SK-N-SH (cell line): ENCODE data around the gene LAMA1. TPM values are rescaled to one million over a fixed set of nuclear protein-coding genes. Genes with fewer than 3 reads are reported as not detected.

Experiments used
- CTCF ChIA-PET: fragments of 300-600, 350-600 bp; formaldehyde crosslinking; extraction: SDS; loops from one replicate; lab custom pipeline; 2021; lab: Yijun Ruan, JAX
- POLR2A ChIA-PET: fragments of 350-600 bp; sonication (Branson Sonifier 250); formaldehyde crosslinking; extraction: SDS; loops from one replicate; lab custom pipeline; 2020; ENCODE audit warnings: antibody characterized with exemption, inconsistent platforms; lab: Yijun Ruan, JAX
- DNase-seq: peaks from one replicate; pipeline ENCODE4 v3.0.0; 2012
- H2AFZ ChIP-seq: fragments of 200-600 bp; sonication (generic); 2 replicates; pipeline ENCODE4 v1.8.1; 2016; ENCODE audit warnings: antibody characterized with exemption, mild to moderate bottlenecking, low read depth
- H3F3A ChIP-seq: fragments of 200-600 bp; sonication (generic); replicated peaks from 2 replicates; pipeline ENCODE3; 2016; ENCODE audit warnings: antibody characterized with exemption, mild to moderate bottlenecking; ENCODE audit not compliant: insufficient read depth
- H3K27ac ChIP-seq, 2 experiments: fragments of 200-500 bp in 1 of 2; fragments of 200-600 bp in 1 of 2; sonication (Bioruptor generic) in 1 of 2; sonication (generic), shearing (Covaris generic) in 1 of 2; 2 replicates each; pipeline versions ENCODE4 v1.5.1 to v1.6.1; 2014 to 2016; ENCODE audit warnings: low read depth in 2 of 2, inconsistent platforms in 1 of 2, low read length in 1 of 2, mild to moderate bottlenecking in 1 of 2, mixed read lengths in 1 of 2
- H3K27me3 ChIP-seq: fragments of 200-600 bp; sonication (generic), shearing (Covaris generic); 2 replicates; pipeline ENCODE4 v1.6.1; 2016; ENCODE audit warnings: mixed run types; ENCODE audit not compliant: insufficient read depth
- H3K36me3 ChIP-seq, 2 experiments: fragments of 200-500 bp in 1 of 2; fragments of 200-600 bp in 1 of 2; sonication (Bioruptor generic) in 1 of 2; sonication (generic) in 1 of 2; replicated peaks in 1 of 2; 2 replicates each; pipeline versions ENCODE3 to v1.5.1; 2014 to 2016; ENCODE audit warnings: low read length in 1 of 2, mild to moderate bottlenecking in 1 of 2; ENCODE audit not compliant: insufficient read depth in 2 of 2, control insufficient read depth in 1 of 2
- H3K4me1 ChIP-seq, 2 experiments: fragments of 200-500 bp in 1 of 2; fragments of 200-600 bp in 1 of 2; sonication (Bioruptor generic) in 1 of 2; sonication (generic), shearing (Covaris generic) in 1 of 2; 2 replicates each; pipeline versions ENCODE4 v1.5.1 to v1.6.1; 2014 to 2016; ENCODE audit warnings: low read depth in 1 of 2, low read length in 1 of 2, mixed run types in 1 of 2; ENCODE audit not compliant: insufficient read depth in 2 of 2, control insufficient read depth in 1 of 2
- H3K4me2 ChIP-seq: fragments of 200-600 bp; sonication (generic), shearing (Covaris generic); 2 replicates; pipeline ENCODE4 v1.6.1; 2017; ENCODE audit warnings: mixed run types
- H3K4me3 ChIP-seq, 2 experiments: fragments of 200-500 bp in 1 of 2; fragments of 200-600 bp in 1 of 2; sonication (Bioruptor generic) in 1 of 2; sonication (generic), shearing (Covaris generic) in 1 of 2; 2 replicates each; pipeline versions ENCODE4 v1.5.1 to v1.8.1; 2014 to 2016; ENCODE audit warnings: low read depth in 2 of 2, inconsistent platforms in 1 of 2, low read length in 1 of 2, mild to moderate bottlenecking in 1 of 2, mixed read lengths in 1 of 2, moderate library complexity in 1 of 2
- H3K79me2 ChIP-seq: fragments of 200-600 bp; sonication (generic); 2 replicates; pipeline ENCODE4 v1.8.1; 2017; ENCODE audit warnings: mild to moderate bottlenecking; ENCODE audit not compliant: insufficient read depth
- H3K9ac ChIP-seq: fragments of 200-600 bp; sonication (generic); 2 replicates; pipeline ENCODE4 v1.6.1; 2017; ENCODE audit warnings: mixed run types
- H3K9me2 ChIP-seq: fragments of 200-600 bp; sonication (generic); 2 replicates; pipeline ENCODE4 v1.6.1; 2017; ENCODE audit warnings: mixed run types
- H3K9me3 ChIP-seq: fragments of 200-600 bp; sonication (generic); 2 replicates; pipeline ENCODE4 v1.6.1; 2017; ENCODE audit warnings: mixed run types, mild to moderate bottlenecking, moderate library complexity
- H4K20me1 ChIP-seq: fragments of 200-600 bp; sonication (generic); 2 replicates; pipeline ENCODE4 v1.6.1; 2017; ENCODE audit warnings: mild to moderate bottlenecking, mixed run types; ENCODE audit not compliant: insufficient read depth
- FOSL2 ChIP-seq: IDR thresholded peaks from 2 replicates; pipeline ENCODE4 v1.4.0; 2012; ENCODE audit warnings: low read depth, mild to moderate bottlenecking, moderate library complexity, borderline replicate concordance
- FOXJ3 ChIP-seq: sonication (generic); formaldehyde crosslinking; IDR thresholded peaks from 2 replicates; pipeline ENCODE4 v1.5.1; 2020; ENCODE audit warnings: mild to moderate bottlenecking, missing genetic modification reagents
- FOXM1 ChIP-seq: IDR thresholded peaks from 2 replicates; pipeline ENCODE4 v1.4.0; 2012; ENCODE audit warnings: low read depth, mild to moderate bottlenecking
- GATA2 ChIP-seq: sonication (generic); formaldehyde crosslinking; IDR thresholded peaks from 2 replicates; pipeline ENCODE4 v1.5.0; 2020; ENCODE audit warnings: mild to moderate bottlenecking, missing genetic modification reagents
- MXI1 ChIP-seq: IDR thresholded peaks from 2 replicates; pipeline ENCODE4 v1.6.1; 2012; ENCODE audit warnings: mild to moderate bottlenecking, low read depth, low read length, improper control_type of control experiment
- NFIC ChIP-seq: IDR thresholded peaks from 2 replicates; pipeline ENCODE4 v1.4.0; 2012; ENCODE audit warnings: borderline replicate concordance
- NRF1 ChIP-seq: IDR thresholded peaks from 2 replicates; pipeline ENCODE4 v1.6.1; 2012; ENCODE audit warnings: low read depth, mild to moderate bottlenecking, low read length
- RAD21 ChIP-seq: IDR thresholded peaks from 2 replicates; pipeline ENCODE4 v1.6.1; 2012; ENCODE audit warnings: mild to moderate bottlenecking, low read length
- RXRA ChIP-seq: IDR thresholded peaks from 2 replicates; pipeline ENCODE4 v1.4.0; 2012; ENCODE audit warnings: low read depth, mild to moderate bottlenecking, borderline replicate concordance
- TEAD4 ChIP-seq: IDR thresholded peaks from 2 replicates; pipeline ENCODE4 v1.4.0; 2012; ENCODE audit warnings: mild to moderate bottlenecking, borderline replicate concordance; ENCODE audit not compliant: insufficient read depth
- WGBS: methylation state at CpG from one replicate; pipeline ENCODE4 v1.1.6; 2017; ENCODE audit warnings: low lambda C conversion rate; 5-methylcytosine and 5-hydroxymethylcytosine counted together
- polyA plus RNA-seq, 3 experiments: library from polyadenylated mRNA; depleted of rRNA; stranded (reverse); fragments of >200 nt; gene quantifications; 2 replicates each; pipeline ENCODE4 v1.2.3, GENCODE V29; 2012
- TF ChIP-seq, protein P1 (sequence below): IDR thresholded peaks from 2 replicates; pipeline ENCODE4 v1.4.0; 2012; ENCODE audit warnings: low read depth, borderline replicate concordance
- TF ChIP-seq, protein P2 (sequence below): IDR thresholded peaks from 2 replicates; pipeline ENCODE4 v1.4.0; 2012; ENCODE audit warnings: low read depth, borderline replicate concordance

The LAMA1 gene
- polyA plus RNA-seq, 1 of the 3 experiments (the other 2 are of a cell fraction): 0.07 TPM

DNA sequence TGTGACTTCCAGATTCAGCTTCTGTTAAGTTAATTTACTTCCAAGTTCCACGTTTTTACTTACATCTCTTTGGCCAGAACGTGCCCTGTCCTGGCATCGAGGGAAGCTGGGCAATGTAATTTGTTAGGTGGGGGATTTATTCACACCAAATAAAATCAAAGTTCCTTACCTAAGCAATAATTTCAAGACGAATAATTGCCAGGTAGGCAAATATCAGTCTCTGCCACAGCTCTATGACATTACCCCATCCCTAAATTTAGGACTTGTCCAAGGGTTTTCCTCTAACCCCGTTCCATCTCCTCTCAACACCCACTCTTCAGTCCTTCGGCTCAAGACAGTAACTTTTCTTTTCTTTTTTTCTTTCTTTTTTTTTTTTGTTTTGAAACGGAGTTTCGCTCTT lies 38.3 kb upstream of the LAMA1 start:
- no peaks in the 10 kb centered on the region for H3K9me2 ChIP-seq
- no peak overlapping the region for H3K4me3 ChIP-seq
- H3K36me3 ChIP-seq: no peaks in the 10 kb centered on the region
- H3K27me3 ChIP-seq: no peaks in the 10 kb centered on the region
- ChIA-PET POLR2A (no interaction called here), CTCF (interaction anchor here (0.6 to 1.7 kb wide), 3 partner anchors 9 to 916 kb away, joined by 3 to 5 read pairs (median 3); no protein-coding TSS in a partner anchor)
- no peak overlapping the region for H3K4me2 ChIP-seq
- WGBS: 60% methylated on average over 8 of the region's 8 CpGs
- H3K27ac ChIP-seq: no peak overlapping the region
- no peaks in the 10 kb centered on the region for H3K4me1 ChIP-seq
- H3K9me3 ChIP-seq: no peaks in the 10 kb centered on the region
- H4K20me1 ChIP-seq: no peaks in the 10 kb centered on the region
- no peaks in the 10 kb centered on the region for H3F3A ChIP-seq
- TF ChIP-seq RAD21 (no peak), MXI1 (no peak), FOXJ3 (CRISPR knock-in tag) (no peak), GATA2 (CRISPR knock-in tag) (no peak), FOSL2 (no peak), RXRA (no peak), NFIC (no peak)
- TF ChIP-seq, protein P1, sequence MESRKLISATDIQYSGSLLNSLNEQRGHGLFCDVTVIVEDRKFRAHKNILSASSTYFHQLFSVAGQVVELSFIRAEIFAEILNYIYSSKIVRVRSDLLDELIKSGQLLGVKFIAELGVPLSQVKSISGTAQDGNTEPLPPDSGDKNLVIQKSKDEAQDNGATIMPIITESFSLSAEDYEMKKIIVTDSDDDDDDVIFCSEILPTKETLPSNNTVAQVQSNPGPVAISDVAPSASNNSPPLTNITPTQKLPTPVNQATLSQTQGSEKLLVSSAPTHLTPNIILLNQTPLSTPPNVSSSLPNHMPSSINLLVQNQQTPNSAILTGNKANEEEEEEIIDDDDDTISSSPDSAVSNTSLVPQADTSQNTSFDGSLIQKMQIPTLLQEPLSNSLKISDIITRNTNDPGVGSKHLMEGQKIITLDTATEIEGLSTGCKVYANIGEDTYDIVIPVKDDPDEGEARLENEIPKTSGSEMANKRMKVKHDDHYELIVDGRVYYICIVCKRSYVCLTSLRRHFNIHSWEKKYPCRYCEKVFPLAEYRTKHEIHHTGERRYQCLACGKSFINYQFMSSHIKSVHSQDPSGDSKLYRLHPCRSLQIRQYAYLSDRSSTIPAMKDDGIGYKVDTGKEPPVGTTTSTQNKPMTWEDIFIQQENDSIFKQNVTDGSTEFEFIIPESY: no peak
- TF ChIP-seq, protein P2, sequence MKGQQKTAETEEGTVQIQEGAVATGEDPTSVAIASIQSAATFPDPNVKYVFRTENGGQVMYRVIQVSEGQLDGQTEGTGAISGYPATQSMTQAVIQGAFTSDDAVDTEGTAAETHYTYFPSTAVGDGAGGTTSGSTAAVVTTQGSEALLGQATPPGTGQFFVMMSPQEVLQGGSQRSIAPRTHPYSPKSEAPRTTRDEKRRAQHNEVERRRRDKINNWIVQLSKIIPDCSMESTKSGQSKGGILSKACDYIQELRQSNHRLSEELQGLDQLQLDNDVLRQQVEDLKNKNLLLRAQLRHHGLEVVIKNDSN: no peak
- no peaks in the 10 kb centered on the region for H3K79me2 ChIP-seq
- DNase-seq: no peak
- H3K9ac ChIP-seq: no peak overlapping the region
- H2AFZ ChIP-seq: no peak overlapping the region

DNA sequence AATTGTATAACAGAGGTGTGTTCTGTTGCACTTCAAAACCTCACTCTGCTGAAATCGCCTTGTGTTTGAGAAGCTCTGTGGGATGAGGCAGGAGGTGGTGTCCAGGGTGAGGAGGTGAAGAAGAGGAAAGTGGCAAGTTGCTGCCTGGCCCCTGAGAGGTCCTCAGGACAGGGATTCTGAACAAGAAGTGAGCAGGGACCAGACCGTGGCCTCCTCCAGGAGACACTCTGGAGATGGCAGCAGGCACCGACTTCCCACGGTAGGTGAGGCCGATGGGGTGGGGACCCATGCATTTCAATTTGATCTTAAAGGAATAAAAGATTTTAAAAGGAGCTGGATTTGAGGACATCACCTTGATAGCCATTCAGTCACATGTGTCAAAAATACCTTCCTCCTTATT lies 37.5 kb upstream of the LAMA1 start:
- 70% methylated on average over 5 of the region's 5 CpGs for WGBS
- H3K36me3 ChIP-seq: no peaks in the 10 kb centered on the region
- H3K9ac ChIP-seq: no peak overlapping the region
- no peak for DNase-seq
- H3K27me3 ChIP-seq: no peaks in the 10 kb centered on the region
- no peaks in the 10 kb centered on the region for H3K4me1 ChIP-seq
- H3K4me3 ChIP-seq: no peak overlapping the region
- no peaks in the 10 kb centered on the region for H3K79me2 ChIP-seq
- H2AFZ ChIP-seq: no peak overlapping the region
- no peaks in the 10 kb centered on the region for H3K9me3 ChIP-seq
- H3F3A ChIP-seq: no peaks in the 10 kb centered on the region
- CTCF ChIA-PET: interaction anchor here (0.6 to 1.7 kb wide), 3 partner anchors 10 to 366 kb away, joined by 3 to 5 read pairs (median 3); no protein-coding TSS in a partner anchor
- no peaks in the 10 kb centered on the region for H3K9me2 ChIP-seq
- H3K4me2 ChIP-seq: no peak overlapping the region
- TF ChIP-seq FOXM1: no peak
- no peak for TF ChIP-seq NRF1
- TF ChIP-seq TEAD4: no peak
- H3K27ac ChIP-seq: no peak overlapping the region
- no peaks in the 10 kb centered on the region for H4K20me1 ChIP-seq
- POLR2A ChIA-PET: no interaction called here
